Breast epithelium (tissue), 3 donors: ENCODE measurements around the gene IL1RL2.

Experiments used
- POLR2A ChIP-seq: fragments of 450-650 bp; IDR thresholded peaks from one replicate; pipeline ENCODE4 v1.6.1; 2016; ENCODE audit warnings: antibody characterized with exemption, mild to moderate bottlenecking, moderate library complexity
- POLR2AphosphoS5 ChIP-seq, 3 donors: sonication (generic); formaldehyde crosslinking; IDR thresholded peaks; one replicate each; pipeline ENCODE4 v1.6.1; 2017; ENCODE audit warnings: antibody characterized with exemption in 3 of 3
- TF ChIP-seq, protein P1 (sequence below), 3 donors: fragments of 450-650 bp; IDR thresholded peaks; one replicate each; pipeline ENCODE4 v1.5.1; 2016 to 2017; ENCODE audit warnings: antibody characterized with exemption in 3 of 3, mild to moderate bottlenecking in 3 of 3, moderate library complexity in 3 of 3

- TF ChIP-seq POLR2AphosphoS5 (IDR thresholded peaks at IDR 0.05): no peak
- TF ChIP-seq, protein P1, sequence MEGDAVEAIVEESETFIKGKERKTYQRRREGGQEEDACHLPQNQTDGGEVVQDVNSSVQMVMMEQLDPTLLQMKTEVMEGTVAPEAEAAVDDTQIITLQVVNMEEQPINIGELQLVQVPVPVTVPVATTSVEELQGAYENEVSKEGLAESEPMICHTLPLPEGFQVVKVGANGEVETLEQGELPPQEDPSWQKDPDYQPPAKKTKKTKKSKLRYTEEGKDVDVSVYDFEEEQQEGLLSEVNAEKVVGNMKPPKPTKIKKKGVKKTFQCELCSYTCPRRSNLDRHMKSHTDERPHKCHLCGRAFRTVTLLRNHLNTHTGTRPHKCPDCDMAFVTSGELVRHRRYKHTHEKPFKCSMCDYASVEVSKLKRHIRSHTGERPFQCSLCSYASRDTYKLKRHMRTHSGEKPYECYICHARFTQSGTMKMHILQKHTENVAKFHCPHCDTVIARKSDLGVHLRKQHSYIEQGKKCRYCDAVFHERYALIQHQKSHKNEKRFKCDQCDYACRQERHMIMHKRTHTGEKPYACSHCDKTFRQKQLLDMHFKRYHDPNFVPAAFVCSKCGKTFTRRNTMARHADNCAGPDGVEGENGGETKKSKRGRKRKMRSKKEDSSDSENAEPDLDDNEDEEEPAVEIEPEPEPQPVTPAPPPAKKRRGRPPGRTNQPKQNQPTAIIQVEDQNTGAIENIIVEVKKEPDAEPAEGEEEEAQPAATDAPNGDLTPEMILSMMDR (IDR thresholded peaks at IDR 0.05): no peak
- no peak for TF ChIP-seq POLR2A
These were observed 42.4 kb downstream of the IL1RL2 start for GRCh38 chr2:102229141-102229769.
